Esophagus squamous epithelium (tissue), 4 donors: ENCODE data around the gene LLCFC1.

Source experiments
- POLR2A ChIP-seq, 4 donors: fragments of 450-650 bp; IDR thresholded peaks; one replicate each; pipeline ENCODE4 v1.6.1; 2017; ENCODE audit warnings: antibody characterized with exemption in 4 of 4, mild to moderate bottlenecking in 4 of 4, moderate library complexity in 3 of 4
- TF ChIP-seq, protein P1 (sequence below), 6 experiments: fragments of 450-650 bp in 4 of 6; fragments of 200-600 bp in 2 of 6; sonication (generic) in 2 of 6; IDR thresholded peaks; one replicate each; pipeline ENCODE4 v1.5.1; 2016 to 2019; ENCODE audit warnings: antibody characterized with exemption in 6 of 6, mild to moderate bottlenecking in 4 of 6, moderate library complexity in 4 of 6

DNA sequence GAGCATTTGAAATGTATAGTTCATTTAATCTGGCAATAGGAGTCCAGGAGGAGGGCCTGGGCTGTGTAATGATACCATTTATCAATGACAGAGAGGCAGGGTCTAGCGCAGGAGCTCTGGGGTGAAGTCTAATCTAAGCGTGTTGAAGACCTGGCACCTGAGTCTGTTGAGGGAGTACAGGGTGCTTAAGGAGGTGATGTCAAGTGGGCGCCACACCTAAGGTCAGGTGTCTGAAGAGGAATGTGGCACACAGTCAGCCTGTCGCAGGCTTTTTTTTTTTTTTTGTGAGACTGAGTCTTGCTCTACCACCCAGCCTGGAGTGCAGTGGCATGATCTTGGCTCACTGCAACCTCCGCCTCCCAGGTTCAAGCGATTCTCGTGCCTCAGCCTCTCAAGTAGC lies 2.3 kb downstream of the LLCFC1 start:
- TF ChIP-seq, protein P1, sequence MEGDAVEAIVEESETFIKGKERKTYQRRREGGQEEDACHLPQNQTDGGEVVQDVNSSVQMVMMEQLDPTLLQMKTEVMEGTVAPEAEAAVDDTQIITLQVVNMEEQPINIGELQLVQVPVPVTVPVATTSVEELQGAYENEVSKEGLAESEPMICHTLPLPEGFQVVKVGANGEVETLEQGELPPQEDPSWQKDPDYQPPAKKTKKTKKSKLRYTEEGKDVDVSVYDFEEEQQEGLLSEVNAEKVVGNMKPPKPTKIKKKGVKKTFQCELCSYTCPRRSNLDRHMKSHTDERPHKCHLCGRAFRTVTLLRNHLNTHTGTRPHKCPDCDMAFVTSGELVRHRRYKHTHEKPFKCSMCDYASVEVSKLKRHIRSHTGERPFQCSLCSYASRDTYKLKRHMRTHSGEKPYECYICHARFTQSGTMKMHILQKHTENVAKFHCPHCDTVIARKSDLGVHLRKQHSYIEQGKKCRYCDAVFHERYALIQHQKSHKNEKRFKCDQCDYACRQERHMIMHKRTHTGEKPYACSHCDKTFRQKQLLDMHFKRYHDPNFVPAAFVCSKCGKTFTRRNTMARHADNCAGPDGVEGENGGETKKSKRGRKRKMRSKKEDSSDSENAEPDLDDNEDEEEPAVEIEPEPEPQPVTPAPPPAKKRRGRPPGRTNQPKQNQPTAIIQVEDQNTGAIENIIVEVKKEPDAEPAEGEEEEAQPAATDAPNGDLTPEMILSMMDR (IDR thresholded peaks at IDR 0.05), result no peak
- no peak for TF ChIP-seq POLR2A (IDR thresholded peaks at IDR 0.05)
